NCI-H1092 treated with DMSO at 0.1 percent for 48 hours (cell line): ENCODE data around the gene MRTFB.
"Not testable (repeated sequence)": the region's sequence is repeated elsewhere in the genome, so short reads cannot be mapped to it uniquely, and the experiment has no call there.

ENCODE experiments used
- DNase-seq: peaks from one replicate; lab custom pipeline; 2025; lab: John Stamatoyannopoulos, UW

Gene MRTFB

DNA sequence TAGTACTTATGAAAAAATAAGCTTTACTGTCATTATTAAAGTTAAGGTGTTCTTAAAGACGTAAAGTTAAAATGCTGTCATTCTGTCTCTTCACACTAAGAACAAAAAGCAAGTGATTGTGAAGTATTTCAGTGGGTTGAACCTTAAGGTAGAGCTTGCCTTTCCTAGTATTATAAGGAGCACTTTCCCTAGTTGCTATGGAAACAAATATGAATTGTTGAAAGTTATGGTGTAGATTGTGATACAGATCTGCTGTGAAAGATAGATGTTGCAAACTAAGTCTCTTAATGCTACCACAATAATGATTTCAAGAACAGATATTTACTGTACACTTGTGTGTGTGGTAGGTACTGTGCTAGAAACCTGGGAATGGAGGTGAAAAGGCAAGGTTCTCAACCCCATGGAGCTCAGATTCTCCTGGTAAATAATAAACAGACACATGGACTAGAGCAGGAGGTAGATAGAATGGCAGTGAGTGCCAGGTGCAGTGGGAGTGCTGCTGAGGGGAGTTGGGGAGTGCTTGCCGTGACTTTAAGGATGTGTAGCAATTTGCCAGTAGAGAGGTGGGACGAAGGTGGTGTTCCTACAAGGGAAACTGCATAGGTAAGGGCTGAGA is 34.7 kb downstream of the MRTFB start:
- no peak for DNase-seq

DNA sequence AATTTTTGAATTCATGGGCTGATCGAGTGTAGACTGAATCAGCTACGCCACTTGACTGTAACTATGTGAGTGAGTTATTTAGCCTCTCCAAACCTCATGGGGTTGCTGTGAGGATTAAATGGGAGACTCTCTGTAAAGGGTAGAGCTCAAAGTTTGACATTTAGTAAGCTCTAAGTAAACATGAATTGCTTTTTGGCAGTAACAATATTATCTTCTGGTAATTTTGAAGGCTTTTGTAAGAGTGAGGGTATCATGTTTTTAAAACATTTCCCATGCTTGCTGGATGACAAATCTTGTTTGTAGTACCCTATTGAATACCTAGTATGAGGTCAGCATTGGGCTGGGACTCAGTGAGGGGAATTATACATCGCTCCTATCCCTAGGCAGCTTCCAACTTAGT is 35.3 kb downstream of the MRTFB start:
- DNase-seq: no peak

DNA sequence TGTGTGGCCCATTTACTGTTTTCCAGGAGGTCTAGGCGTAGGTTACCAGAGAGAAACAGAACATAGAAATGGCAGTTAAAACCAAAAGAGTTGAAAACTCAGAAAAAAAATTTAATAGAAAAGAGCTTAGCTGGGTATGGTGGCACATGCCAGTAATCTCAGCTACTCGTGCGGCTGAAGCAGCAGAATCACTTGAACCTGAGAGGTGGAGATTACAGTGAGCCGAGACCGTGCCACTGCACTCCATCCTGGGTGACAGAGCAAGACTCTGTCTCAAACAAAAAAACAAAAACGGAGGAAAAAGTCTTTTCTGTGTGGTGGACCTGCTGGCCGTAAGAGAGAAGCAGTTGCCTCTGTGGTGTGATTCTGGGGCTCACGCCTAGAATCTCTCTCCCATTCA is 35.8 kb downstream of the MRTFB start:
- no peak for DNase-seq

DNA sequence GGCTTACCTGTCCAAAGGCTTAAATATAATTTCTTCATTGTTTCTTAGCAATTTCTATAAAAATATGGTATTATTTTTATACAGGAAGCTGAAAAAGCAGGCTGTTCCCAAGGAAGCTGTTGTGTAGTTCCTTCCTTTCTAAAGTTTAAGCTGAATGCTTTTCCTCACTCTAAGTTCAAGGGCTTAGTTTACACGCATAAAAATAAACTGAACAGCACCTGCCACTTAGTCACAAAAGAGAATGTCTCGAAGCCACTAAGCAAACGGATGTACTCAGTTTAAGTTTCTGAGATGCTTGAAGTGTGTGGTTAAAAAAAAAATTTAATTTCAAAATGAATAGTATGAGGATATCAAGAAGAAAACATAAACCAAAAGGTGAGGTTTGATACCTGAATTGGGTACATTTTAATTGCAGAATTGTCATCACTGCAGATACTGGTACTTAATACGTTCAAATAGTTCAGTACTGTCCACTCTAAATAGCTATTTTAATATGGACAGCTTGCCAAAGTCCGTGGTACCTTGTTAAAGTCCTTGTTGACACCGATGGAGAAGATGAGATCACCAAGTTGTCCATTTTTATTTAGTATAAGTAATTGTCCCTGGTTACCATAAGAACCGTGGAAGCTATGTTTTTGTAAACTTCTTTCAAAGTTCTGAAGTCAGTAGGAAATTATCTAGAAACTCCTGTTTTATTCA is 38.1 kb downstream of the MRTFB start:
- no peak for DNase-seq

DNA sequence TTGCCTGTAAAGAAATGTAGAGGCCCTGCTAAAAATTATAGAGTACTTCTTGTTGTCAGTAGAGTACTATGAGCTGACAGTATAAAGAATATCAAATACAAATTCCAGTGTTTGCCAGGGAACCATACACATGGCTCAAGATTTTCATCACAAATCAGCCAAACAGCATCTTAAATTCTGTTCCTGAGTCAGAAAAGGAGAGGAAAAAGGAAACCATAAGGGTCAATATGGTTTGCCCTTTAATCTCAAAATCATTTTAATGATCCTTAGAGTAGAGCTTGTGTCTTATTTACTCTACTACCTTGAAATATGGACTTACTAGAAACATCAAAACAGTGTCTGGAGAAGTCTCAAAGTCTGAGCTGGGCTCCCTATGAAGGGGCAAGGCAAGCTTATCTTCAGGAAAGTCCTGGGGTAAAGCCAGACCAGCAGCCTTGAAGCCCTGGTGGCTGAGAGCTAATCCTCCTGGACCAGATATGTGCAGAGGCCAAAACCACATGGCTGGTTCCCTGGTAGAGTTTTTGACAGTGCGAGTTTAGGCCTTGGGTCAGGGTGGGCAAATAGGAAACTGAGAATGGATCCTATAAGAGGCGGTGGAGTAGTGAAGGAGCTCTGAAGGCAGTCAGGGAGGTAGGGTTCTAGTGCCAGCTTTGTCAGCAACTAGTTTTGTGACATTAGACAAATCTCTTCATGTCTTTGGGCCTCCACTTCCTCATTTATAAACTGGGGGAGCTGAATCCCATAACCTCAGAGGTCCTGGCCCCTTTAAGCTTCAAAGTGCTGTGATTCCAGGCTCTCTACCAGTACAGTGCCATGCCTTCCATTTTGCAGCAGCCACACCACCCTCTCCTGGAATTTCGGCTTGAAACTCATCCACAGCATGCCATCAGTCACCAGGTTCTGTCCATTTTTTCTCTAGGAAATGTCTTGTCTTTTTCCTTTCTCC is 38.9 kb downstream of the MRTFB start:
- DNase-seq: no peak

DNA sequence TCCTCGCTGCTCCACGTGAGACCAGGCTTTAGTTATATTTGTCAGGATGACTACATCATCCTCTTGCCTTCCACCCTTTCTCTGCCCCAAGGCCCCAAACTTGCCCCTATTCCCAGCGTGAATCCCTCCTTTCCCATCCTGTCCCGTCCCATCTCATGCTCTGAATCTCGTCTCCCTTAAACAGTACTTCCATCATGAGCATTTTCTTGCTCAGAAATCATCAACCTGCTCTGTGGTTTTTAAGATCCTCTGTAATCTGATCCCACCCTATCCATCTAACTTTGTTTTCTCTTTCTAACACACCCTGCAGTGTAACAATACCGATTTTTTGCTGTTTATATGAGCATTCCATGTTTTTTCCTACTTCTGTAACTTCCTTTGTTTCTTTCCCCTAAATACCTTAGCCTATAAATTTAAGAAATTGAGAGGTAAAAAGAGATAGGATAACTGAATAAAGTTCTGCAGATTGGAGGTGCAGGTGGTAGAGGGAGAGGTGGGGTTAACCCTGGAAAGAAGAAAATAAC is 39.7 kb downstream of the MRTFB start:
- no peak for DNase-seq

DNA sequence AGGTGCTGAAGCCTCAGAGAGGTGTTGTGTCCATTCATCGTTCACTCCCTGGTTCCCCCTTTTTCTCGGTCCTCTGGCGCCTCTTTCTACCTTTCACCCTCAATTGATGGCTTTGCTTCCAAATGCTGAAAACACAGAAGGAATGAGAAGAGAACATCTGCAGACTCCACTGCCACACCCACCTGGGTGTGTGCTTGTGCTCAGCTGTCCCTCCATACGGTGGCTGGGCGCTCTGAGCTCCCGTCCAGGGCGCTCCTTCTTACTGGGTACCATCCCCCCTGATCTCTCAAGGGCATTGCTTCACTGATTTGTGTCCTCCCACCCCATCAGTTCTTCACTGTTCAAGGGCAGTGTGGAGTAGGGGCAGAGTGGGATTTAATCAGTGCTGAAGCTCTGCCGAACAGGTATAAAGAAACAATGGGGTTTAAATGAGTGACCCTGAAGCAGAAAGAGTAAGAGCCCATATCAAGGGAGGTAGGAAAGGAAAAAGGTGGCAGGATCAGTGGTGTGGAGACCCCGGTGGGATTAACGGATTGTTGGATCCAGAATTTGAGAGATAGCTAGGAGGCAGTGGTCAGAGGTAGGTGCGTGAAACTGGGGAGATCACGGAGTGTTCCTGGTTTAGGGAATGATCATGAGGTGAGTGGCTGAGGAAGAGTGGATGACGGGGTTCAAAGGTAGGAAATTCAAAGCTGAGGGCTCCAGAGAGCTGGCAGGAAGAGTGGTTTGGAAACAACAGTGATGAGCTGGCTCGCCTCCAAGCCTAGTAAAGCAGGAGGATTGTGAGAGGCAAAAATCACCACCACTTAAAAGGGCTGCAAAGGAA is 40.8 kb downstream of the MRTFB start:
- peak; percentile 57 for DNase-seq

DNA sequence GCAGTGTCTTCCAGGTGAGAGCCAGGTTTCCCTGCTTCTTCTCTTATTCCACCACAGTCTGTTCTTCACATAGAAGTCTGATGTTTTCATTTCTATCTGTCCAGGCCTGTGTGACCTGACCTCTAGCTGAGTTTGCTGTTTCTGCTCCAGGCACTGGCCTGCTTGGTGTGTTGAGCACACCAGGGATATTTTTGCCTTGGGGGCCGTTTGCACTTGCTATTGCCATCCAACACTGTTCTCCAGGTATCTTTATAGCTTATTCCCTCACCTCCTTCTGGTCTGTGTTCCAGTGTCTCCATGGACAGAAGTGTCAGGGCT is 41.4 kb downstream of the MRTFB start:
- DNase-seq: no peak

DNA sequence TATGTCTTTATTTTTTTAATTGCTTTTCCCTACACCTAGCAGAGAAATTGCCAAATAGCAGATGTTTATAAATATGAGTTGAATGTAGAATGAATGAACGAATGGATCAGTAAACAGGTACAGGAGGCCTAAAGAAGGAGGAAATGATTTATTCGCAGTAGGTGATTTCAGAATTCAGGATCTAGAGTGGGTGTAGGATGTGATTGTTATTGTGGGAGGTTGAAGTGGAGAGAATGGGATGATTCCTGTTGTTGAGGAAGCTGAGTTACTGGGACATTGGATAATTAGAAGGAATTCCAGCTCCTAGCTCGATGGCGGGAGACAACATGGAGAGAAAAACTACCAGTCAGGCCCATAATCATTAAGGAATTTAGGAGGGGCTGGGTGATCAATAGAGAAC is 42.2 kb downstream of the MRTFB start:
- no peak for DNase-seq

DNA sequence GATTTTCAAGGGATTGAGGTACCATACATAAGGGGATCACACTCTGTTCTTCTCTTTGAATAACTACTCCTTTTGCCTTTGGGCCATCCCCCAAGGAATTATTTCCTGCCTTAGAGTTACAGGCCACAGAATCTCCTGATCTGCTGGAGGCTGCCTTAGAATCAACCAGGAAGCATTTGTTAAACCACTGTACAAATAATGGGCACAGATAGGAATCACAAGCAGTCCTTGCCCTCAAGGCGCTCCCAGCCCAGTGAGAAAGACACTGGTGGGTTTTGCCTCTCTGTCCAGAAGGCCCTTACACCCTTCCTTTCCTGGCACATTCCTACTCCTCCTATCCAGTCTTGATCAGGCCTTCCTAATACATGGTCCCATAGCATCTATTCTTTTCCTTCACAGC is 45.9 kb downstream of the MRTFB start:
- no peak for DNase-seq

DNA sequence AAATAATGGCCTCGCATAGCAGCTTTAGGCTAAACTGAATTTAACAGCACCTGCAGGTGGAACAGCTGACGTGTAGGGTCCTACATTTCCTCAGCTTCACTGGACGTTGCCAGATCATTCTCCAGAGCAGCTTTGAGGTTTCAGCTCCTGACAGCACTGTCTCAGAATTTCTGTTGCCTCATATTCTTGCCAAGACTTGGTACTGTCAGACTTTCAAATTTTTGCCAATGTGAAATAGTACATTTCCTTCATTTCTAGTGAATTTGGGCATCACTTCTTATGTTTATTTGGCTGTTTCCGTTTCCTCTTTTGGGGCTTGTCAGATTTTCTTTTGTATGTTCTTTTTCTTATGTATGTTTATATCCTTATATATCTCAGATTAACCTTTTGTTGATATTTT is 48.7 kb downstream of the MRTFB start:
- DNase-seq: no peak

DNA sequence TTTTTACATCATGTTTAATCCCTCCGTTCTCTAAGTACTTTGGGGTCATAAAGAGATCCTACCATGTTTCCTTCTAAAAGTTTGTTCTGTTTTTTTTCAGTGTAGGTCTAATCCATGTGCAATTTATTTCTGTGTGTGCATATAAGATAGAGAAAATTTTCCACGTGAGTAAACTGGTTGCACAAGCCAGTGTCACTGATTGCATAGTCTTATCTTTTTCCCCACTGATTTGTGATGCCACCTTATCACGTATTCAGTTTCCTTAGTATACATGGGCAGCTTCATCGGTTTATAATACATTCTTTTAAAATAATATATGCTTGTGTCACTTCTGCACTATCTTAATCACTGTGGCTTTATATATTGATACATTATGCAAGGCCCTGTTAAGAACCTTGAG is 49.2 kb downstream of the MRTFB start:
- DNase-seq: no peak

DNA sequence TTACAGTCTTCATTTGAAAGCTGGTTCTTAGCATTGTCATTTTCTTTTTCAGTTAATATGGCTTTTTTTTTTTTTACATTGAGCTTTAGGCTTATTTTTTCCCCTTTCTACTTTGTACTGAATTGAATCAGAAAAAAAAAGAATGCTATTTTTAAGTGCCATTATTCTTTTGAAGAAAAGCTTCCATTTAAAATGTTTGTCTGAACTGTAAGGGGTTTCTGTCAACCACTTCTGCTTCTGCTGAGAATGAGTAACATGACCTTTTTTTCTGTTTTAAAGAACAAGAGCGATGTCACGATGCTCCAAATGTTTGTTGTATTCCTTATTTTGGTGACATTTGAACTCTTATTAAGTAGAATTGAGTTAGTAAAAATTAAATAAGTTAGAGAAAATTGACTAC is 50.0 kb downstream of the MRTFB start:
- DNase-seq: no peak

DNA sequence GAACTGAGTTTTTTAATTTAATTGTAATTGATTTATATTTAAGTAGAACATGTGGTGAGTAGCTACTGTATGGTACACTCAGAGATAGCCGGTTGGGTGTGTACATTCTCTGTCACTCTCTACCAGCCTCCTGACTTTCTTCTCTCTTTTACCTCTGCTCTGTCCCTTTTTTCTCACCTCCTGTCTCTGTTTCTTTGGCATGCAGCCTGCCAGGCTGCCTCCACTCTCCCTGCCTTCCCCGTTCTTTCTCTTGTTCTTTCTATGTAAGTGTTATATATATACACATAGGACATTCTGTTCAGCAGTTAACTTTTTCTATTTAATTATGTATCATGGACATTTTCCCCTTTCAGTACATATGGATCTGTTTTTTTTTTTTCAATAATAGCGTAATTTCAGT is 50.8 kb downstream of the MRTFB start:
- DNase-seq: no peak

DNA sequence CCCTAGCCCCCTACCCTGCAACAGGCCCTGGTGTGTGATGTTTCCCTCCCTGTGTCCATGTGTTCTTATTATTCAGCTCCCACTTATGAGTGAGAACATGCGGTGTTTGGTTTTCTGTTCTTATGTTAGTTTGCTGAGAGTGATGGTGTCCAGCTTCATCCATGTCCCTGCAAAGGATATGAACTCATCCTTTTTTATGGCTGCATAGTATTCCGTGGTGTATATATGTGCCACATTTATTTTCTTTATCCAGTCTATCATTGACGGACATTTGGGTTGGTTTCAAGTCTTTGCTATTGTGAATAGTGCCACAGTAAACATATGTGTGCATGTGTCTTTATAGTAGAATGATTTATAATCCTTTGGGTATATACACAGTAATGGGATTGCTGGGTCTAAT is 51.3 kb downstream of the MRTFB start:
- not testable (repeated sequence) for DNase-seq

DNA sequence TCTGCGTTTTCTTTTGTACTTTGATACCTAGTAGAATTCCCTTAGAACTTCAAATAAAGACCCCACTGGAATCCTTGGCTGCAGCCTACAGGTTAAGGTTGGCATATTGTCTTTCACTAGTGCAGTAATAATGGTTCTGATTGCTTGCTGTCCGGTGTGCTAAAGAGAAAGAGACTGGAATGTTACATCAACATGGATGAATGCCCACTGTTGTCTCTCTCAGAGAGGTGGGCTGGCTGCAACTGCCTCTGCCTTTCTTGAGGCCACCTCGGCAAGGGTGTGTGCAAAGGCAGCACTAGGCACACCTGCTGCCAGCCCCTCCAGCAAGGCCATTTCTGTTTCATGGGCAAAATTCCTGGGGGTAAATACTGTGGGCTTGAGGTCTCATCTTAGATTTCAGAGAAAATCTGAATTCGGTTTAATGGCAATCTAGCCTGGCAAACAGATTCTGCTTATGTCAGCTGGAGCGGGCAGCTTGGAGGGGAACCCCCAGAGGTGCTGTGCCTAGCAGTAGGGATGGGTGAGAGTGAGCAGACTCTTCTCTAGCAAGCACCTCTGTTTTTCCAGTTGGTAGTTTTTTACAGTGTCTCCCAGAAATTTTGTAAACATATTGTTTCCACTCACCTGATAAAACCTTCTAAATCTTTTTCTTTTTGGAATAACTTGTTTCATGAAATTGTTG is 54.0 kb downstream of the MRTFB start:
- no peak for DNase-seq

DNA sequence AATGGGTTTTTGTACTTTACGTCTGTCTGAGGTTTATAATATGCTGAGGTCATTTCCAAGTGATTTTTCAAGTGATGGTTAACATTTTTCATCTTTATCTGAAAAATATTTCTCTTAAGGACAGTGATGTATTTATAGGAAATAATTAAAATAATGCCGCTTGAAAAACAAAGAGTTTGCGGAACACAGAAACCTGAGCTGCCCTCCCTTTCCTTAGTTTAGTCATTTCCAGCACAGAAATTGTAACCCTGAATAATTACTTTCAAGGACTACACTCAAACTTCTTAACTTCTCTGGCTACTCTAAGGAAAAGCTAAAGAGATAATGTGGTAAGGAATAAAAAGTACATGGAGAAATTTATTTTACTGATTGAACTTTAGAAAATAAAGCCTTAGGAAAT is 54.6 kb downstream of the MRTFB start:
- no peak for DNase-seq

DNA sequence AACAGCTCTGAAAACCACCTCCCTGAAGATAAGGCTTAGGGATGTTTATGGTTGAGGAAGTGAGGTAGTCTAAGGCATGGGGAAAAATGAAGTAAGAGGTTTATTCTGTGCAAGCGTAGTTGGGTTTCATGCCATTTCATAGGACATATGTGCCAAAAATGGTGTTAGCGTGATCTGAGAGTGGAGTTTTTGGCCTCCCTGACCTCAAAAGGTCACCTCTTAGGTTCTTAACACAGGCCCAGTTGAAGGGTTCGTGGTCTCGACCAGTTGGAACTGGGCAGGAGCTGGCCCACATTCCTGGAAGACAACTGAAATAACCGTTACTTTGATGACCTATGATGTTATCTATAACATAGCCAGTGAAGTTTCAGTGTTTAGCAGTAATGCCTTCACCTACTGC is 57.0 kb downstream of the MRTFB start:
- no peak for DNase-seq

DNA sequence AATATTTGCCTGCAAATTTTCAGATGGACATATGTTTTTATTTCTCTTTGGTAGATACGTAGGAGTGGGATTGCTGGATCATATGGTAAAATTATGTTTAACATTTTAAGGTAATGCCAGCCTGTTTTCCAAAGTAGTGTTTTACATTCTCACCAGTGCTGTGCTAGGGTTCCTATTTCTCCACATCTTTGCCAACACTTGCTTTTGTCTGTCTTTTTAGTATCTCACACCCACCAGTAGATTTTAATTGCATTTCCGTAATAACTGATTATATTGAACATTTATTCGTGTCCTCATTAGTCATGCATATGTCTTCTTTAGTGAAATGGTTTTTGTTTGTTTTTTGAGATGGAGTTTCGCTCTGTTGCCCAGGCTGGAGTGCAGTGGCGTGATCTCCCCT is 58.4 kb downstream of the MRTFB start:
- DNase-seq: no peak

DNA sequence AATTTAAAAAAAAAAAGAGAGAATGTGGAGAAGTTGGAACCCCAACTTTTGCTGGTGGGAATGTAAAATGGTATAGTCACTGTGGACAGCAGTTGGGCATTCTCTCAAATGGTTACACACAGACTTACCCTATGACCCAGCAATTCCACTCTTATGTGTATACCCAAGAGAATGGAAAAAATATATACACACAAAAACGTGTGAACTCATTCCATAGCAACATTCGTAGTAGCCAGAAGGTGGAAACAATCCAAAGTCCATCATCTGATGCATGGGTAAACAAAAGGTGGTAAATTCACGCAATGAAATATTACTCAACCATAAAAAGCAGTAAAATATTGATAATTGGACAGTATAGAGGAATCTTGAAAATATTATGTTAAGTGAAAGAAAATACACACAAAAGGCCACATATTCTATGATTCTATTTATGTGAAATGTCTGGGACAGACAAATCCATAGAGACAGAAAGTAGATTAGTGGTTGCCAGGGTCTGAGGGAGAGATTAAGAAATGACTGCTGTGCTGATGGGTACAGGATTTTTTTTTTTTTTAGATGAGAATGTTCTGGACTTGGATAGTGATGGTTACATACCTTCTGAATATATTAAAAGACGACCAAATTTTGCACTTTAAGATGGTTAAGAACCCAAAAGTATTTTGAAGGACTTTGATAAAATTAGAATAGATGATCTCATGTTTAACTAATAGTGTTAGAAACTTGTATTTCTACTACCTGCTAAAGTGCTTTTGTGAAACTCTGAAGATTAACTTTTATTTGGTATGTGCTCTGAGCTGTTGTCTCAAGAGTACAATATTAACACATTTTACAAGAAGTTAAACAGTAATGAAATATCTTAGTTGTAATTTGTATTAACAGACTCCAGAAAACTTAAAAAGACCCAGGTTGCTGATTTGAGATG is 60.9 kb downstream of the MRTFB start:
- no peak for DNase-seq

DNA sequence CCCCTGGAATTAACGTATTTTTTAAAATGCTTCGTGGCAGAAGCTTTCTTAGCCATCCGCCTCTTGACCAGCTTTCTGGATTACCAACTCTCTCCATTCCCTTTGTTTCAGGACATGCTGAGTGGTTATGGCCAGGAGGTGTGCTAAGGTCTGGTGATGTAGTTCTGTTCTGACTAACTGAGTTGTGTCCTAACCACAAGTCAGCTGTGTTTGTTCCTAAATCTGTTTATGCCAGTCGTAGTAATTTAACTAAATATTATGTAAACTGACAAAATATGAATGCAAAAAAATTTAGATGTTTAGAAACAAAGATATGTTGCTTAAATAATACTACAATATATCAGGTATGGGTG is 61.6 kb downstream of the MRTFB start:
- no peak for DNase-seq
